Stimulated activated CD4-positive, alpha-beta T cell treated with anti-CD3 and anti-CD28 coated beads, TNF-alpha, amount 100 ng/mL, for 1 hour (primary cell): ENCODE results near the gene LRRC9.

Source experiments
- DNase-seq, 3 donors: peaks; one replicate each; pipeline ENCODE4 v3.0.0-alpha.2; 2020; ENCODE audit warnings: low read depth in 3 of 3, low spot score in 1 of 3

Gene LRRC9

DNA sequence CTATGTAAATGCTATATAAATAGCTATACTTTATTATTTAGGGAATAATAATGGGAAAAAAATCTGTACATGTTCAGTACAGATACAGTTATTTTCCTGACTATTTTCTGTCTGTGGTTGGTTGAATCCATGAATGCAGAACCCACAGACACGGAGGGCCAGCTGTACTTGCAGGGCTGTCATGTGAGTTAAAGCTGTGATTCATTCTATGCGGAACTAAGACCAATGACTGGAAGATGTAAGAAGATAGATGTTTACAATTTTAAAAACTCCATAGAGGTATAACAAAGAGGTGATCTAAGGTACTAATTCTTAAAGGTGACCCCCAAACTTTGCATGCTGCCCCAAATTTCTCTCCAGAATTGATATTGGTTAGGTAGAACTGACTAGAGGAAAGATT is 186.4 kb downstream of the LRRC9 start:
- no peak for DNase-seq

DNA sequence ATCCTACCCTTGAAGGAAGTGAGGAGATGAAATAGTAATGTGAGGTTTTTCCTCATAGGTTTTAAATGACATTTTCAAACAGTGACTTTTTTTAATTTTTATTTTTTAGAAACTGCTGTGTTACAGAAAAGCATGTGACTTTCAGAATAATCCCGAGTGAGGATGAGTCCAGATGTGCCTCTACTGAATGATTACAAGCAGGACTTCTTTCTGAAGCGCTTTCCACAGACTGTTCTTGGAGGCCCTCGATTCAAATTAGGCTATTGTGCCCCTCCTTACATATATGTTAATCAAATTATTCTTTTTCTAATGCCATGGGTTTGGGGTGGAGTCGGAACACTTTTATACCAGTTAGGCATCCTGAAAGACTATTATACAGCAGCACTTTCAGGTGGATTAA is 187.5 kb downstream of the LRRC9 start:
- no peak for DNase-seq

DNA sequence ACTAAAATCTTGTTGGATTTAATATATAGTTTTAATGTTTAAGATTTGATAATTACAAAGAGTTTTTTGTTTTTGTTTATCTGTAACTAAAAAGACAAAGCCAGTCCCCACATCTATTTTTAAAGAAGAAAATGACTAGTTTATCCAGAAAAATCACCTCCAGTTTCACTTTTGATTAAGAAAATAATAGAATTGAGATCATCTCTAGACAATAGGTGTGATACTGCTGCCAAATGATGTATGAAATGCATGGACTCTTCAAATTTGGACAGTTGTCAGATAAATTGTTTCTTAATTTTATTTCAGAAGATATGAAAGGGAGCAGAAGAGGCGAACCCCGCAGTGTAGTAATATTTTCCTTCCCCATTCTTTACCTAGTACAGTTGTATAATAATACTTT is 191.8 kb downstream of the LRRC9 start:
- no peak for DNase-seq
